Activated T-helper 17 cell treated with anti-CD3 and anti-CD28 coated beads, Interleukin-2, amount 50 U/mL, for 72 hours (primary cell): ENCODE measurements around the gene ENAH. TPM values are rescaled to one million over a fixed set of nuclear protein-coding genes. Genes with fewer than 3 reads are reported as not detected.
"Not testable (repeated sequence)": the region's sequence is repeated elsewhere in the genome, so short reads cannot be mapped to it uniquely, and the experiment has no call there.

Source experiments
- ATAC-seq: fragments of 150-1000 bp; cut with Tn5 transposase; replicated peaks from 2 replicates; pipeline ENCODE4 v1.10.0; 2021; ENCODE audit warnings: mild to moderate bottlenecking, moderate library complexity
- H3K27ac Mint-ChIP-seq: one replicate; pipeline ENCODE4 v1.8.0; 2022; ENCODE audit warnings: mixed read lengths
- H3K27me3 Mint-ChIP-seq: one replicate; pipeline ENCODE4 v1.8.0; 2022; ENCODE audit warnings: mixed read lengths
- H3K36me3 Mint-ChIP-seq: one replicate; pipeline ENCODE4 v1.8.0; 2022; ENCODE audit warnings: low read depth, mild to moderate bottlenecking, mixed read lengths
- H3K4me1 Mint-ChIP-seq: one replicate; pipeline ENCODE4 v1.8.0; 2022; ENCODE audit warnings: mixed read lengths
- H3K4me3 Mint-ChIP-seq: one replicate; pipeline ENCODE4 v1.8.0; 2022; ENCODE audit warnings: mild to moderate bottlenecking, mixed read lengths
- H3K9me3 Mint-ChIP-seq: one replicate; pipeline ENCODE4 v1.8.0; 2022; ENCODE audit warnings: mixed read lengths
- total RNA-seq, 2 donors: library from RNA; stranded (reverse); gene quantifications; one replicate each; pipeline ENCODE4 v1.2.3, GENCODE V29; 2022

Gene ENAH
- total RNA-seq, 2 donors from 2014 or later, result 0.08 TPM; not detected in 1

- Mint-ChIP-seq H3K9me3 (no peaks in the 10 kb centered on the region), H3K36me3 (no peaks in the 10 kb centered on the region), H3K27ac (no peak overlapping the region), H3K27me3 (no peaks in the 10 kb centered on the region), H3K4me3 (no peak overlapping the region), H3K4me1 (peaks cover 26% of the 10 kb centered on the region)
- no peak for ATAC-seq
Observed at GRCh38 chr1:225474439-225474985, 178.4 kb downstream of the ENAH start.

DNA sequence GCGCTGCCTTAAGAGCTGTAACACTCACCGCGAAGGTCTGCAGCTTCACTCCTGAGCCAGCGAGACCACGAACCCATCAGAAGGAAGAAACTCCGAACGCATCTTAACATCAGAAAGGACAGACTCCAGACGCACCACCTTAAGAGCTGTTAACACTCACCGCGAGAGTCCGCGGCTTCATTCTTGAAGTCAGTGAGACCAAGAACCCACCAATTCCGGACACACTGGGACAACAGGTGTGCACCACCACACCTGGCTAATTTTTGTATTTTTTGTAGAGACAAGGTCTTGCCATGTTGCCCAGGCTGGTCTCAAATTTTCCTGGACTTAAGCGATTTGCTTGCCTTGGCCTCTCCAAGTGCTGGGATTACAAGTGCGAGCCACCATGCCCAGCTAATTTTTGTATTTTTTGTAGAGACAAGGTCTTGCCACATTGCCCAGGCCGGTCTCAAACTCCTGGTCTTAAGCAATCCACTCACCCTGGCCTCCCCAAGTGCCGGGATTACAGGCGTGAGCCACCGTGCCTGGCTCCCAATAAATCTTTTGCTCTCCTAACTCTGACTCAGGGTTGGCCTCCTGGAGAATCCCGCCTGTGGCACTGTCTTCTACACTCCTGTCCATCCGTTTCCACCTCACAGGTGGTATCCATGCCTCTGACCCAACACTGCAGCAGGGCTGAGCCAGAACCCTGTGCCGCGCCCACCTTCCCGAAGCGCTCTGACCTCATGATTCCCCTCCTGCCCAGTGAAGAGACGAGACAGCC lies 179.1 kb downstream of the ENAH start:
- ATAC-seq, H3K27ac Mint-ChIP-seq: not testable (repeated sequence)
- peaks cover 31% of the 10 kb centered on the region for H3K4me1 Mint-ChIP-seq

DNA sequence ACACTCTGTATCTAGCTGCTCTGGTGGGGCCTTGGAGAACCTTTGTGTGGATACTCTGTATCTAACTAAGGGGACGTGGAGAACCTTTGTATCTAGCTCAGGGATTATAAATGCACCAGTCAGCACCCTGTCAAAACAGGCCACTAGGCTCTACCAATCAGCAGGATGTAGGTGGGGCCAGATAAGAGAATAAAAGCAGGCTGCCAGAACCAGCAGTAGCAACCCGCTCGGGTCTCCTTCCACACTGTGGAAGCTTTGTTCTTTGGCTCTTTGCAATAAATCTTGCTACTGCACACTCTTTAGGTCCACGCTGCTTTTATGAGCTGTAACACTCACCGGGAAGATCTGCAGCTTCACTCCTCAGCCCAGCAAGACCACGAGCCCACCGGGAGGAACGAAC lies 179.7 kb downstream of the ENAH start:
- H3K27me3 Mint-ChIP-seq, H3K36me3 Mint-ChIP-seq, H3K4me3 Mint-ChIP-seq, H3K9me3 Mint-ChIP-seq, ATAC-seq: not testable (repeated sequence)
- peaks cover 35% of the 10 kb centered on the region for H3K4me1 Mint-ChIP-seq
- H3K27ac Mint-ChIP-seq, result peak overlapping the region; percentile 4

More for the DNA sequence above, 179.1 kb downstream of the ENAH start:
- H3K9me3 Mint-ChIP-seq, H3K4me3 Mint-ChIP-seq, H3K36me3 Mint-ChIP-seq, H3K27me3 Mint-ChIP-seq: not testable (repeated sequence)

- no peak for ATAC-seq
- peaks cover 31% of the 10 kb centered on the region for H3K4me1 Mint-ChIP-seq
- no peak overlapping the region for H3K27ac Mint-ChIP-seq
- no peak overlapping the region for H3K4me3 Mint-ChIP-seq
- no peaks in the 10 kb centered on the region for H3K27me3 Mint-ChIP-seq
- no peaks in the 10 kb centered on the region for H3K36me3 Mint-ChIP-seq
- no peaks in the 10 kb centered on the region for H3K9me3 Mint-ChIP-seq
Observed at GRCh38 chr1:225471453-225472301, 181.2 kb downstream of the ENAH start.

DNA sequence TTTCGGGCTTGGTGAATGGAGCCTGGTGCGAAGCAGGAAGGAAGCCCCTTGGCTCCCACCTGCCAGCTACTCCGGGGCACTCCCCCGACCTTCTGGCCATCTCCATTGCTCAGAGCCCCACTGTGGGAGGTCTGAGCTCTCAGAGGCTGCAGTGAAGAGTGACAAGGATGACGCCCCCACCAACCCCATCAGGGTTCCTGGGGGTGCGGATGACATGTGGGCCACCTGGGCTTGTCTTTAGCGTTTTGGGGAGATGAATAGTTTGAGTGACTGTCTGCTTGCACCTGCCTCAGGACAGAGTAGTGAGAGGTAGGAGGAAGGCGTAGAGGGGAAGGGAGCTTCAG lies 181.8 kb downstream of the ENAH start:
- H3K27ac Mint-ChIP-seq, result peak overlapping the region; percentile 73
- ATAC-seq, result no peak
- no peaks in the 10 kb centered on the region for H3K9me3 Mint-ChIP-seq
- H3K27me3 Mint-ChIP-seq, result no peaks in the 10 kb centered on the region
- no peaks in the 10 kb centered on the region for H3K36me3 Mint-ChIP-seq
- H3K4me3 Mint-ChIP-seq, result no peak overlapping the region
- H3K4me1 Mint-ChIP-seq, result peaks cover 29% of the 10 kb centered on the region

GRCh38 chr1:225470211-225471108 lies 182.5 kb downstream of the ENAH start:
- Mint-ChIP-seq H3K27ac (peak overlapping the region; percentile 73), H3K27me3 (no peaks in the 10 kb centered on the region), H3K4me1 (peaks cover 29% of the 10 kb centered on the region)

GRCh38 chr1:225469051-225469450 lies 183.9 kb downstream of the ENAH start:
- H3K4me1 Mint-ChIP-seq, result peaks cover 29% of the 10 kb centered on the region
- H3K27ac Mint-ChIP-seq, result peak overlapping the region; percentile 97
- no peaks in the 10 kb centered on the region for H3K27me3 Mint-ChIP-seq
- H3K36me3 Mint-ChIP-seq, result no peaks in the 10 kb centered on the region
- H3K9me3 Mint-ChIP-seq, result no peaks in the 10 kb centered on the region
- ATAC-seq, result no peak
- H3K4me3 Mint-ChIP-seq, result peak overlapping the region; percentile 88

More at GRCh38 chr1:225470211-225471108, 182.5 kb downstream of the ENAH start:
- Mint-ChIP-seq H3K36me3 (no peaks in the 10 kb centered on the region), H3K9me3 (no peaks in the 10 kb centered on the region), H3K4me3 (no peak overlapping the region)
- no peak for ATAC-seq

DNA sequence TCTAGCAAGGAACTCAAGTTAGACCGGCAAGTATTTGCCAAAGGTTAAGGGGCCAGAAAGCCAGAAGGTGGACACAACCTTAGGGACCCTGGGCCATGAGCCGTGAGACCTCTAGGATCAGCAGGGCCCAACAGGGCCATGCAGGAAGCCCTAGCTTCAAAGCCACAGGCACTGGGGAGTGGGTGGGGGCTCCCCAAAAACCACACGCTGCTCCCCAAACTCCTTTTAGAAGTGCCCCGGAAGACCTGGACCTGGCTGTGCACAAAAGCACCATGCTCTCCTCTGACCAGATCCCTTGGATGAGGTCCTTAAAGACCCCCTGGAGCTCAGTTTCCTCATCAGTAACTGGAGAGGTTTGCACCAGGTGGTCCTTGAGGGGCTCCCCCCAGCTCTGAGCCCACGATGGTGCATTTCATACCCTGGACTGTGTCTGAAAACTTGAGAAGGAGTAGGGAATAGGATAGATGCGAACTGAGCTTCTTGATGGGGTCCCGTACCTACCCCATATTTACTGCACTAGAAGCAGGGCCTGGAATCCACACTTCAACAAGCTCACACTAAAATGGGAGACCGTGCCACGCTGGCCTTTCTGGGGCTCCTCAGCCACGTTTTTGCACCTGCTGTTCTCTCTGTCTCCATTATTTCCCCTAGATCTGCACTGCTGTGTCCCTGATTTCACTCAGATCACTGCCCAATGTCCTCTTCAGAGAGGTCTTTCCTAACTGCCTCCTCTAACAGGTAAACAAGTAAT lies 184.5 kb downstream of the ENAH start:
- Mint-ChIP-seq H3K36me3 (no peaks in the 10 kb centered on the region), H3K4me1 (peaks cover 30% of the 10 kb centered on the region), H3K4me3 (peak overlapping the region; percentile 88), H3K9me3 (no peaks in the 10 kb centered on the region), H3K27me3 (no peaks in the 10 kb centered on the region), H3K27ac (peak overlapping the region; percentile 97)
- peak; percentile 44 for ATAC-seq

GRCh38 chr1:225467193-225468020 lies 185.5 kb downstream of the ENAH start:
- peaks cover 33% of the 10 kb centered on the region for H3K4me1 Mint-ChIP-seq

DNA sequence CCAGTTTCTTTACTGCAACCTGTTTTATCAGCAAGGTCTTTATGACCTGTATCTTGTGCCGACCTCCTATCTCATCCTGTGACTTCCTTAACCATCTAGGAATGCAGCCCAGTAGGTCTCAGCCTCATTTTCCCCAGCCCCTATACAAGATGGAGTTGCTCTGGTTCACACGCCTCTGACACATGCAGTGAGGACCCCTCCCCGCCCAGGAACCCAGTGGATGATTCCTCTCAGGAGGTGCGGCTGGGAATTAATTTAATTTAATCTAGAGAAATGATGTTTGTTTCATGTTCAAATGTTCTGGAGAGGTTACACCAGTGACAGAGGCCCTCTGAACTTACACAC lies 186.1 kb downstream of the ENAH start:
- H3K27ac Mint-ChIP-seq, result peak overlapping the region; percentile 97
- H3K36me3 Mint-ChIP-seq, result no peaks in the 10 kb centered on the region
- peak overlapping the region; percentile 88 for H3K4me3 Mint-ChIP-seq
- no peak for ATAC-seq
- H3K4me1 Mint-ChIP-seq, result peaks cover 33% of the 10 kb centered on the region
- H3K9me3 Mint-ChIP-seq, result no peaks in the 10 kb centered on the region
- no peaks in the 10 kb centered on the region for H3K27me3 Mint-ChIP-seq

More at GRCh38 chr1:225467193-225468020, 185.5 kb downstream of the ENAH start:
- no peaks in the 10 kb centered on the region for H3K9me3 Mint-ChIP-seq
- ATAC-seq, result peak; percentile 96
- no peaks in the 10 kb centered on the region for H3K36me3 Mint-ChIP-seq
- peak overlapping the region; percentile 88 for H3K4me3 Mint-ChIP-seq
- peak overlapping the region; percentile 97 for H3K27ac Mint-ChIP-seq
- H3K27me3 Mint-ChIP-seq, result no peaks in the 10 kb centered on the region

- no peak for ATAC-seq
- no peaks in the 10 kb centered on the region for H3K27me3 Mint-ChIP-seq
Observed at GRCh38 chr1:225465793-225466517, 187.0 kb downstream of the ENAH start.

More at GRCh38 chr1:225465793-225466517, 187.0 kb downstream of the ENAH start:
- no peaks in the 10 kb centered on the region for H3K9me3 Mint-ChIP-seq
- H3K4me1 Mint-ChIP-seq, result peaks cover 30% of the 10 kb centered on the region
- peak overlapping the region; percentile 97 for H3K27ac Mint-ChIP-seq
- no peaks in the 10 kb centered on the region for H3K36me3 Mint-ChIP-seq
- peak overlapping the region; percentile 88 for H3K4me3 Mint-ChIP-seq
